Mucosa of stomach (tissue), 1 donor: Measurements from ENCODE around the gene PCGF1.
"Not testable (repeated sequence)": the region's sequence is repeated elsewhere in the genome, so short reads cannot be mapped to it uniquely, and the experiment has no call there.

Source experiments
- H3K27me3 ChIP-seq: one replicate; pipeline ENCODE4 v1.7.0; 2013; ENCODE audit warnings: mild to moderate bottlenecking, low read length; ENCODE audit not compliant: control insufficient read depth, insufficient read depth
- H3K36me3 ChIP-seq: one replicate; pipeline ENCODE4 v1.7.0; 2013; ENCODE audit warnings: low read length; ENCODE audit not compliant: control insufficient read depth, insufficient read depth
- H3K4me1 ChIP-seq: one replicate; pipeline ENCODE4 v1.7.0; 2013; ENCODE audit warnings: mild to moderate bottlenecking, low read length; ENCODE audit not compliant: control insufficient read depth, insufficient read depth
- H3K4me3 ChIP-seq: one replicate; pipeline ENCODE4 v1.7.0; 2013; ENCODE audit warnings: low read length
- H3K9ac ChIP-seq: one replicate; pipeline ENCODE4 v1.7.0; 2013; ENCODE audit warnings: mild to moderate bottlenecking, low read length, moderate library complexity
- H3K9me3 ChIP-seq: one replicate; pipeline ENCODE4 v1.7.0; 2013; ENCODE audit warnings: mild to moderate bottlenecking, low read length, moderate library complexity; ENCODE audit not compliant: control insufficient read depth
- donor health status: Pancreatic carcinoma.

PCGF1 gene

DNA sequence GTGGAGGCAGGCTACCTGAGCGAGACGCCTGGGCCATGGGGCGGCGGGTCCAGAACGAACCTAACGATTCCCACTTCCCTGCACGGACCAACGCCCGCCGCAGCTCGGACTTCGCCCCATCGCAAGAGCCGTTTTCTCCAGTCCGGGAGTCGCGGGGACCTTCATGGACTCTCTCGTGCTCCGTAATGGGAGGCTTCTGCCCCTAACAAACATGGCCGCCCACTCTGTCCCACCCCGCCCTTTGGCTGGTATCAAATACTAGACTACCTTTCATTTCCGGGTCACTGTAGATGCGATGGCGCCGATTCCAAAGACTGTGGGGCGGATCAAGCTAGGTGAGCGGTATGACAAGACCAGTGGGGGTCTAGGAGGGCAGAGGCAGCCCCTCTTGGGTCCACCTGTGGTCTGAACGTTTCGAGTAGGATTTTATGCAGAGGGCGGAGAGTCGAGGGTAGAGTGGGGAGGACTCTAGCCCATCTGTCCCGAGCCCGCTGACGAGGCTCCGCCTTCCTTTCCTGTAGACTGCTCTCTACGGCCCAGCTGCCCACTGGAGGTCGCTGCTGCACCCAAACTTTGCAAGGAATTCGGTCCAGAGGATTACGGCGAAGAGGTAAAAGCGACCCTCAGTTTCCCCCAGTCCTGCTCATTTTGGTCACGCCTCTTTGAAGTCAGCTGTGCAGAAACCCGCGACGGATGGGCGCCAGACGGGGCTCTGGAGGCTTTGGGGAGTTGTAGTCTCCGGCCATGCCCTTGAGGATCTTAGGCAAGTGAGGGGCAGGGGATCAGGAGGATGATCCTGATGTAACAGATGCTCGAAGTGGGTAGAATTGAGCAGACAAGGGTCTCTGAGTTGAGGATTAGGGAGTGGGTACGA is 24.5 kb downstream of the PCGF1 start, which contains the start of the genes CCDC142 and TTC31:
Gene CCDC142, minus strand, starts transcription at position 198 of the 874 bp plus-strand sequence. Its CDS starts 161 bp downstream, at position 37.
Gene TTC31, plus strand, starts transcription at position 281 of the 874 bp plus-strand sequence. Its CDS starts 15 bp downstream, at position 296.
- Histone ChIP-seq H3K9ac (peak within 1 kb of the TSS; percentile 82), H3K4me3 (peak within 1 kb of the TSS; percentile 96), H3K36me3 (no peaks in the 10 kb centered on the region), H3K4me1 (peaks cover 20% of the 10 kb centered on the region), H3K9me3 (no peaks in the 10 kb centered on the region), H3K27me3 (no peaks in the 10 kb centered on the region)

GRCh38 chr2:74481961-74482800 is 25.3 kb downstream of the PCGF1 start:
- H3K27me3 ChIP-seq: no peaks in the 10 kb centered on the region
- peaks cover 4% of the 10 kb centered on the region for H3K36me3 ChIP-seq
- H3K4me3 ChIP-seq: peak overlapping the region; percentile 96
- H3K9ac ChIP-seq: peak overlapping the region; percentile 82
- no peaks in the 10 kb centered on the region for H3K9me3 ChIP-seq
- peaks cover 20% of the 10 kb centered on the region for H3K4me1 ChIP-seq

- Histone ChIP-seq H3K4me3 (peak overlapping the region; percentile 96), H3K9me3 (no peaks in the 10 kb centered on the region), H3K4me1 (peaks cover 20% of the 10 kb centered on the region), H3K27me3 (no peaks in the 10 kb centered on the region), H3K9ac (peak overlapping the region; percentile 82), H3K36me3 (peaks cover 4% of the 10 kb centered on the region)
These were observed 26.1 kb downstream of the PCGF1 start for GRCh38 chr2:74481431-74481830.

- peaks cover 14% of the 10 kb centered on the region for H3K4me1 ChIP-seq
- H3K9ac ChIP-seq: no peak overlapping the region
- no peaks in the 10 kb centered on the region for H3K27me3 ChIP-seq
- H3K4me3 ChIP-seq: no peak overlapping the region
- H3K36me3 ChIP-seq: peaks cover 8% of the 10 kb centered on the region
- no peaks in the 10 kb centered on the region for H3K9me3 ChIP-seq
These were observed 32.6 kb downstream of the PCGF1 start for GRCh38 chr2:74474899-74475298.

DNA sequence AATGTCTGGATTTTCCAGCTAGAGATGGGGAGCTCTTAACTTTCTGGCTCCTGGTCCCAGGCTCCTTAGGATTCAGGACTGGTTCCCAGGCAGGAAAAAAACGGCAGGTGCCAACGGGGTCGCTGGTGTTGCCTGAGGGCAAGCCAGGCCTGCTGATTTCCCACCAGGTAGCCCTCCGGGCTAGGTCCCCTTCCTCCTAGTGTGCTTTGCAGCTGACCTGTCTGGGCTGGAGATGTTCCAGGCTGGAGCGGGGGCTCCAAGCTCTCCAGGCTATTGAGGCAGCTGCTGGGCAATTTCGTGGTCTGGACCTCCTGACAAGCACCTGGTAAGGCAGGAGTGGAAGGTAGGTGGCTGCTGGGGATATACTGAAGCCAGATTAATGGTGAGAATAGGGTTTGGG is 33.0 kb downstream of the PCGF1 start:
- H3K4me3 ChIP-seq: no peak overlapping the region
- H3K4me1 ChIP-seq: peaks cover 14% of the 10 kb centered on the region

DNA sequence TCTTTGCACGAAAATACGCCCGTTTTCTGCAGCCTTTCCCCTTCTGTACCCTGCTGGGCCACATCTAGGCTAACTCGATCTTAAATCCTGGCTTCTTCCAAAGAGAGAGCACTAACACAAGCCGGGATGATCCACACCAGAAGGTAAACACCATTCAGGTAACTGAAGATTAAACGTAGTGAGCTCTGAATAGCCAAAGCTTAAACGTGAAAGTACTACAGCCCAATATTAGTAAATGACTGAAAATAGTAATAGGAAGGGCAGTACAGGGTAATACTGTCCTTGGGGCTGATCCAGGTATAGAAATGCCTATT is 34.6 kb downstream of the PCGF1 start:
- H3K9me3 ChIP-seq: no peaks in the 10 kb centered on the region

More for the DNA sequence above, 33.0 kb downstream of the PCGF1 start:
- H3K9ac ChIP-seq: no peak overlapping the region
- H3K36me3 ChIP-seq: peaks cover 8% of the 10 kb centered on the region
- H3K27me3 ChIP-seq: no peaks in the 10 kb centered on the region
- no peaks in the 10 kb centered on the region for H3K9me3 ChIP-seq

GRCh38 chr2:74472086-74472944 is 35.2 kb downstream of the PCGF1 start, which contains the start of gene MRPL53:
Gene MRPL53, minus strand, starts transcription at chr2:74472680. Its CDS starts 20 bp downstream, at chr2:74472660.
- H3K9me3 ChIP-seq: no peaks in the 10 kb centered on the region
- peak within 1 kb of the TSS; percentile 31 for H3K4me3 ChIP-seq
- peak within 1 kb of the TSS; percentile 76 for H3K9ac ChIP-seq
- peaks cover 4% of the 10 kb centered on the region for H3K36me3 ChIP-seq
- H3K4me1 ChIP-seq: peaks cover 14% of the 10 kb centered on the region
- no peaks in the 10 kb centered on the region for H3K27me3 ChIP-seq

More for the DNA sequence above, 34.6 kb downstream of the PCGF1 start:
- peaks cover 14% of the 10 kb centered on the region for H3K4me1 ChIP-seq
- H3K36me3 ChIP-seq: peaks cover 8% of the 10 kb centered on the region
- H3K4me3 ChIP-seq: peak overlapping the region; percentile 31
- peak overlapping the region; percentile 76 for H3K9ac ChIP-seq
- H3K27me3 ChIP-seq: no peaks in the 10 kb centered on the region

- Histone ChIP-seq H3K36me3 (peaks cover 4% of the 10 kb centered on the region), H3K9me3 (no peaks in the 10 kb centered on the region), H3K4me3 (peak overlapping the region; percentile 31), H3K27me3 (no peaks in the 10 kb centered on the region), H3K4me1 (peaks cover 14% of the 10 kb centered on the region), H3K9ac (peak overlapping the region; percentile 76)
These were observed 36.0 kb downstream of the PCGF1 start for GRCh38 chr2:74471332-74472065.

DNA sequence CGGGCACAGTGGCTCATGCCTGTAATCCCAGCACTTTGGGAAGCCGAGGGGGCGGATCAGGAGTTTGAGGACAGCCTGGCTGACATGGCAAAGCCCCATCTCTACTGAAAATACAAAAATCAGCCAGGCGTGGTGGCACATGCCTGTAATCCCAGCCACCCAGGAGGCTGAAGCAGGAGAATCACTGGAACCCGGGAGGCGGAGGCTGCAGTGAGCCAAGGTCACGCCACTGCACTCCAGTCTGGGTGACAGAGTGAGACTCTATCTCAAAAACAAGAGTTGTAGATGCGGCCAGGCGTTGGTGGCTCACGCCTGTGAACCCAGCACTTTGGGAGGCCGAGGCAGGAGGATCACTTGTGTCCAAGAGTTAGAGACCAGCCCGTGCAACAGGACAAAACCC is 36.8 kb downstream of the PCGF1 start:
- H3K9ac ChIP-seq, H3K27me3 ChIP-seq, H3K9me3 ChIP-seq, H3K4me3 ChIP-seq, H3K36me3 ChIP-seq: not testable (repeated sequence)
- peaks cover 14% of the 10 kb centered on the region for H3K4me1 ChIP-seq

GRCh38 chr2:74464406-74464805 is 43.1 kb downstream of the PCGF1 start:
- Histone ChIP-seq H3K4me1 (peaks cover 16% of the 10 kb centered on the region), H3K27me3 (no peaks in the 10 kb centered on the region), H3K4me3 (peak overlapping the region; percentile 87), H3K9ac (peak overlapping the region; percentile 91), H3K9me3 (no peaks in the 10 kb centered on the region), H3K36me3 (no peaks in the 10 kb centered on the region)

DNA sequence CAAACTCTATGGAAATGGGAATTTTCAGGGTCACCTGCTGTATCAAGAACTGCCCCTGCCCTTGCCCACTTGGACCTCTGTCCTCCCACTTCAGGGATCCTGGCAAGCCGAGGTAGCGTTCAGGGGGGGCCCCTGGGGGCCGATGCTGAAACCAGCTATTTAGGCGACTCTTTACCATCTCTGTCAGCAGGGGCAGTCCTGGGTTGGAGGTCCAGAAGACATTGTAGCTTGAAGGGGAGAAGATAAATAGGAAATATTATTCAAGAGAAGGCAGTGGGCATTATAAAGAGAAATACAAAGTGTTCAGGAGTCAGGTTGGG is 44.7 kb downstream of the PCGF1 start:
- no peaks in the 10 kb centered on the region for H3K27me3 ChIP-seq
- H3K9me3 ChIP-seq: no peaks in the 10 kb centered on the region
- H3K4me1 ChIP-seq: peaks cover 24% of the 10 kb centered on the region
- H3K9ac ChIP-seq: peak overlapping the region; percentile 18
- H3K4me3 ChIP-seq: no peak overlapping the region
- no peaks in the 10 kb centered on the region for H3K36me3 ChIP-seq
